BLaER1 treated with 17β-estradiol and CSF1 and Interleukin-3, amounts not matched to agents 10 nM and 100 nM (cell line): ENCODE measurements around the gene L3MBTL3.

Experiments used
- H3K27ac ChIP-seq, 11 experiments: shearing (Covaris generic); formaldehyde crosslinking; 2 replicates each; pipeline ENCODE4 v1.8.1; 2022
- H3K27me3 ChIP-seq, 11 experiments: shearing (Covaris generic); formaldehyde crosslinking; 2 replicates each; pipeline ENCODE4 v1.8.1; 2022
- H3K36me3 ChIP-seq, 11 experiments: shearing (Covaris generic); formaldehyde crosslinking; 2 replicates each; pipeline ENCODE4 v1.8.1; 2022
- H3K4me1 ChIP-seq, 10 experiments: shearing (Covaris generic); formaldehyde crosslinking; 2 replicates each; pipeline ENCODE4 v1.8.1; 2022
- H3K4me2 ChIP-seq, 11 experiments: shearing (Covaris generic); formaldehyde crosslinking; 2 replicates each; pipeline ENCODE4 v1.8.1; 2022
- H3K4me3 ChIP-seq, 10 experiments: shearing (Covaris generic); formaldehyde crosslinking; 2 replicates each; pipeline ENCODE4 v1.8.1; 2022
- H3K9ac ChIP-seq, 11 experiments: shearing (Covaris generic); formaldehyde crosslinking; 2 replicates each; pipeline ENCODE4 v1.8.1; 2022
- H3K9me3 ChIP-seq, 11 experiments: shearing (Covaris generic); formaldehyde crosslinking; replicated peaks in 1 of 11; 2 replicates each; pipeline ENCODE4 v1.8.1; 2022
- H4K20me1 ChIP-seq, 11 experiments: shearing (Covaris generic); formaldehyde crosslinking; 2 replicates each; pipeline ENCODE4 v1.8.1; 2022
- Cebpa-rat ChIP-seq, 11 experiments: shearing (Covaris generic); IDR thresholded peaks; 2 replicates each; pipeline ENCODE4 v1.8.1; 2022

Gene L3MBTL3

GRCh38 chr6:130034378-130035146 lies 16.2 kb downstream of the L3MBTL3 start:
- TF ChIP-seq Cebpa-rat (IDR thresholded peaks at IDR 0.05) = no peak
- Histone ChIP-seq H4K20me1 (peaks cover 0 to 95% (median 19%) of the 10 kb centered on the region in 11 experiments; a peak in 13 of 22 replicates), H3K36me3 (peaks cover 6 to 53% (median 35%) of the 10 kb centered on the region in 11 experiments; a peak in 21 of 22 replicates), H3K27me3 (no peaks in the 10 kb centered on the region), H3K4me2 (peak overlapping the region in 2 of 11 experiments; percentile 6 to 12; a peak in 2 of 22 replicates), H3K4me1 (peaks cover 0 to 13% (median 0%) of the 10 kb centered on the region in 10 experiments; a peak in 6 of 20 replicates), H3K9ac (no peak overlapping the region), H3K4me3 (no peak overlapping the region), H3K27ac (no peak overlapping the region), H3K9me3 (peaks cover 0 to 7% (median 0%) of the 10 kb centered on the region in 11 experiments; a peak in 2 of 22 replicates)

DNA sequence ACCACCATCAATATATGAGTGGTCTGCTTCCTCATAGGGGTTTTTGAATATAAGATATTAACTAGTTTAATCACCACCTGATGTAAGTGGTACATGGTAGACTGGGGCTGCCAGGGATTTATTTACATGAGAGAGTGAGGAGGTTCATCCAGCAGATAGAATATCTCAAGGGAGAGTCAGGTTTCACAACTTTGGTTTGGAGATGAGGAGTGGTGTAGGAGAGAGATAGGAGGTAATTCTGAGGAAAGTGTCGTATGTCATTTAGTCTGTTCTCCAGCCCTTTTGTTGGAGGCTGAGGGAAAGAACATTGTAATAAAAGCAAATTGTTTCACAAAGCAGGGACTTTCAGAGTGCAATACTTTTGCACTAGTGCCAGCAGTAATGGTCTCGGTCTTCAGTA lies 16.8 kb downstream of the L3MBTL3 start:
- Histone ChIP-seq H3K9me3 (peaks cover 0 to 7% (median 0%) of the 10 kb centered on the region in 11 experiments; a peak in 2 of 22 replicates), H3K9ac (no peak overlapping the region), H3K4me1 (peaks cover 0 to 13% (median 0%) of the 10 kb centered on the region in 10 experiments; a peak in 6 of 20 replicates), H3K27ac (no peak overlapping the region), H3K27me3 (no peaks in the 10 kb centered on the region), H3K4me3 (no peak overlapping the region), H3K4me2 (no peak overlapping the region), H4K20me1 (peaks cover 0 to 90% (median 19%) of the 10 kb centered on the region in 11 experiments; a peak in 12 of 22 replicates), H3K36me3 (peaks cover 6 to 47% (median 28%) of the 10 kb centered on the region in 11 experiments; a peak in 21 of 22 replicates)
- no peak for TF ChIP-seq Cebpa-rat (IDR thresholded peaks at IDR 0.05)

- H3K4me2 ChIP-seq = no peak overlapping the region
- H3K27me3 ChIP-seq = no peaks in the 10 kb centered on the region
- no peak overlapping the region for H3K27ac ChIP-seq
- H3K9ac ChIP-seq = no peak overlapping the region
- peaks cover 0 to 26% (median 16%) of the 10 kb centered on the region in 11 experiments; a peak in 18 of 22 replicates for H3K36me3 ChIP-seq
- H3K9me3 ChIP-seq = peaks cover 0 to 7% (median 0%) of the 10 kb centered on the region in 11 experiments; a peak in 2 of 22 replicates
- H3K4me3 ChIP-seq = no peak overlapping the region
- H4K20me1 ChIP-seq = peaks cover 0 to 89% (median 13%) of the 10 kb centered on the region in 11 experiments; a peak in 13 of 22 replicates
- no peak for TF ChIP-seq Cebpa-rat (IDR thresholded peaks at IDR 0.05)
- H3K4me1 ChIP-seq = peaks cover 0 to 13% (median 0%) of the 10 kb centered on the region in 10 experiments; a peak in 6 of 20 replicates
These were observed 18.9 kb downstream of the L3MBTL3 start for GRCh38 chr6:130037207-130037811.

- Histone ChIP-seq H3K4me2 (no peak overlapping the region), H4K20me1 (peaks cover 0 to 80% (median 10%) of the 10 kb centered on the region in 11 experiments; a peak in 13 of 22 replicates), H3K27me3 (no peaks in the 10 kb centered on the region), H3K4me3 (no peak overlapping the region), H3K4me1 (no peaks in the 10 kb centered on the region), H3K27ac (no peak overlapping the region), H3K36me3 (peaks cover 12 to 40% (median 32%) of the 10 kb centered on the region in 11 experiments; a peak in 19 of 22 replicates), H3K9me3 (no peaks in the 10 kb centered on the region), H3K9ac (no peak overlapping the region)
- no peak for TF ChIP-seq Cebpa-rat (IDR thresholded peaks at IDR 0.05)
These were observed 23.2 kb downstream of the L3MBTL3 start for GRCh38 chr6:130041594-130041993.

- Histone ChIP-seq H3K4me3 (no peak overlapping the region), H3K27ac (no peak overlapping the region), H3K27me3 (no peaks in the 10 kb centered on the region), H4K20me1 (peaks cover 0 to 72% (median 10%) of the 10 kb centered on the region in 11 experiments; a peak in 12 of 22 replicates), H3K9ac (no peak overlapping the region), H3K9me3 (no peaks in the 10 kb centered on the region), H3K4me1 (no peaks in the 10 kb centered on the region), H3K36me3 (peaks cover 15 to 47% (median 32%) of the 10 kb centered on the region in 11 experiments; a peak in 19 of 22 replicates), H3K4me2 (no peak overlapping the region)
- peak in 5 of 11 experiments; percentile 29 to 56 (median 46); a peak in 5 of 22 replicates for TF ChIP-seq Cebpa-rat (IDR thresholded peaks at IDR 0.05)
These were observed 25.0 kb downstream of the L3MBTL3 start for GRCh38 chr6:130043344-130043743.

DNA sequence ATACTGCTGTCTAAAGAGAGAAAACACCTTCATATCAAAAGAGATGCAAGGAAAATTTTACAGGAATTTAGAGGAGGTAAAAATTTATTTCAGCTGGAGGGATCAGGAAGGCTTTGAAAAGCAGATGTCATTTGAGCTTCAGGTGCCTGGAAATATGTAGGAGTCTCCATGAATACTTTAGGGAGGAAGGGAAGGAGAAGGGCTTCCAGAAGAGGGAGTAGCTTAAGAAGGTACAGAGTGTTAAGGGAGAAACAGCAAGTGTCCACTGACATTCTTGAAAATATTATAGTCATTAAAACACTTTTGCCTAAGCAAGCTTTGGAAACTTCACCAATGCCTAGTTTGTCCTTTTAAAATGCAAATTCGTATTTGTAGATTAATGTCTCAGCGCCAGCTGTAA lies 27.2 kb downstream of the L3MBTL3 start:
- H3K27ac ChIP-seq = no peak overlapping the region
- H3K9me3 ChIP-seq = no peaks in the 10 kb centered on the region
- H3K4me2 ChIP-seq = no peak overlapping the region
- peaks cover 35 to 70% (median 47%) of the 10 kb centered on the region in 11 experiments; a peak in 20 of 22 replicates for H3K36me3 ChIP-seq
- H3K4me1 ChIP-seq = no peaks in the 10 kb centered on the region
- no peaks in the 10 kb centered on the region for H3K27me3 ChIP-seq
- TF ChIP-seq Cebpa-rat (IDR thresholded peaks at IDR 0.05) = no peak
- peaks cover 0 to 60% (median 10%) of the 10 kb centered on the region in 11 experiments; a peak in 12 of 22 replicates for H4K20me1 ChIP-seq
- no peak overlapping the region for H3K4me3 ChIP-seq
- no peak overlapping the region for H3K9ac ChIP-seq

GRCh38 chr6:130046671-130047070 lies 28.3 kb downstream of the L3MBTL3 start:
- Histone ChIP-seq H3K9me3 (no peaks in the 10 kb centered on the region), H3K27me3 (no peaks in the 10 kb centered on the region), H4K20me1 (peaks cover 0 to 50% (median 10%) of the 10 kb centered on the region in 11 experiments; a peak in 11 of 22 replicates), H3K27ac (no peak overlapping the region), H3K4me2 (no peak overlapping the region), H3K9ac (no peak overlapping the region), H3K4me1 (no peaks in the 10 kb centered on the region), H3K36me3 (peaks cover 43 to 80% (median 56%) of the 10 kb centered on the region in 11 experiments), H3K4me3 (no peak overlapping the region)
- TF ChIP-seq Cebpa-rat (IDR thresholded peaks at IDR 0.05) = no peak

DNA sequence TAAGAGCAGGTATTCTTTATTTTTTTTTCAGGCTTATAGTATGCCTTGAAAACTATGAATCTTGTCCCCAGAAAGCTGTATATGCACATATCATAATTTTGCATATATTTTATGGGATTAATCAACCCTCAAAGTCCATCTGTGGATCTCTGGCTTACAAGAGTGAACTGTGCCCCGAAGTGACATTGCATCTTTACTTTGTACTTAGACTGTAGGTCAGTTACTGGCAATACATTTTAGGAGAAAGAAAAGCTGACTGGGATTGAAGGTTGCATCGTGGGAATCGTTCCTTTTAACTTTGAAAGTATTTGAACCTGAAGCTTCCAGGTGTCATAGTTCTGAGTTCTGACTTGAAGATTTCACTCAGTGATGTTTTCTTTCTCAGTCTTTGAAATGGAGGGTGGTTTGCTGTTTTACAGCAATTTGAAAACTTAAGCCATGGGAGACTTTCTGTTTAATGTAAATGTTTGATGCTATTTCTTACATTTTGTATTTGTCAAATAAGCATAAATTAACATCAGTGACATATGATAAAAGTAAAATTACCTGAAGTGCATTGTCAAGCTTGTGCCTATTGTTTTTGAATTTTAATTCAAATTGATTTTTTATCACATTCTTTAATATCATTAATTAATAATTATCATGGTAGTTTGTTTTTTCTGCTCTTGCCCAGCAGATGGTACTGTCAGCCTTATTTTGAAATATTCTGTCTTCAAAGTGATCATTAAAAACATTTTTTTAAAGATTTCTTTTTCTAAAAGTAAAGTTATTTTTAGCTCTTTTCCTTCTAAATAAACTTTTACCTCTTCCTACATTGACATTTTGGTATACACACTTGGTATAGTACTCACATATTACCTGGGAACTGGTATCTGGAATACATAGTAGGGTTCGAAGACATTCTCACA lies 29.0 kb downstream of the L3MBTL3 start:
- no peak overlapping the region for H3K27ac ChIP-seq
- peaks cover 0 to 43% (median 10%) of the 10 kb centered on the region in 11 experiments; a peak in 11 of 22 replicates for H4K20me1 ChIP-seq
- H3K9ac ChIP-seq = no peak overlapping the region
- H3K4me2 ChIP-seq = no peak overlapping the region
- H3K4me3 ChIP-seq = no peak overlapping the region
- TF ChIP-seq Cebpa-rat (IDR thresholded peaks at IDR 0.05) = no peak
- no peaks in the 10 kb centered on the region for H3K9me3 ChIP-seq
- no peaks in the 10 kb centered on the region for H3K4me1 ChIP-seq
- no peaks in the 10 kb centered on the region for H3K27me3 ChIP-seq
- peaks cover 50 to 87% (median 63%) of the 10 kb centered on the region in 11 experiments for H3K36me3 ChIP-seq
